HepG2 (cell line): Measurements from ENCODE around the gene ABHD15. TPM values are rescaled to one million over a fixed set of nuclear protein-coding genes. Genes with fewer than 3 reads are reported as not detected.
A peak's percentile ranks its signal among the peaks of the same experiment; 100 is the strongest.

ENCODE experiments used
- CCAR2 ChIP-seq: fragments of 200-400 bp; formaldehyde crosslinking; optimal IDR thresholded peaks from 2 replicates; pipeline ENCODE3; 2018; ENCODE audit warnings: low read depth, mild to moderate bottlenecking, low read length, moderate library complexity
- DNMT1 ChIP-seq: sonication (generic); formaldehyde crosslinking; IDR thresholded peaks from 2 replicates; pipeline ENCODE4 v1.5.1; 2020; ENCODE audit warnings: mild to moderate bottlenecking, missing genetic modification reagents
- FIP1L1 ChIP-seq: fragments of 200-400 bp; formaldehyde crosslinking; IDR thresholded peaks from 2 replicates; pipeline ENCODE4 v1.6.1; 2018; ENCODE audit warnings: low read depth, mild to moderate bottlenecking, low read length, moderate library complexity, borderline replicate concordance; ENCODE audit not compliant: insufficient read depth
- FOXJ3 ChIP-seq: sonication (generic); formaldehyde crosslinking; IDR thresholded peaks from 2 replicates; pipeline ENCODE4 v1.4.0; 2020; ENCODE audit warnings: missing genetic modification reagents, mild to moderate bottlenecking, borderline replicate concordance
- GATAD1 ChIP-seq: IDR thresholded peaks from 2 replicates; pipeline ENCODE4 v1.6.1; 2016; ENCODE audit warnings: missing genetic modification reagents, missing compliant biosample characterization
- HHEX ChIP-seq: IDR thresholded peaks from 2 replicates; pipeline ENCODE4 v1.6.1; 2016; ENCODE audit warnings: control low read depth
- IRF2 ChIP-seq: IDR thresholded peaks from 2 replicates; pipeline ENCODE4 v1.6.1; 2018; ENCODE audit warnings: missing genetic modification reagents, missing compliant biosample characterization
- NFIC ChIP-seq: IDR thresholded peaks from 2 replicates; pipeline ENCODE4 v1.6.1; 2012; ENCODE audit warnings: mild to moderate bottlenecking, low read length, inconsistent platforms
- NFKB2 ChIP-seq: sonication (generic); formaldehyde crosslinking; IDR thresholded peaks from 2 replicates; pipeline ENCODE4 v1.4.0; 2020; ENCODE audit warnings: missing genetic modification reagents, borderline replicate concordance
- NFKBIZ ChIP-seq: IDR thresholded peaks from 2 replicates; pipeline ENCODE4 v1.6.1; 2018; ENCODE audit warnings: missing genetic modification reagents, missing compliant biosample characterization
- NR2F6 ChIP-seq, 2 experiments: IDR thresholded peaks; 2 replicates each; pipeline ENCODE4 v1.6.1; 2016; ENCODE audit warnings: antibody characterized with exemption in 1 of 2, mild to moderate bottlenecking in 1 of 2
- RBAK ChIP-seq: sonication (generic); formaldehyde crosslinking; IDR thresholded peaks from 2 replicates; pipeline ENCODE4 v1.5.1; 2020; ENCODE audit warnings: mild to moderate bottlenecking, missing genetic modification reagents
- RBFOX2 ChIP-seq: fragments of 200-400 bp; formaldehyde crosslinking; IDR thresholded peaks from 2 replicates; pipeline ENCODE4 v1.6.1; 2017; ENCODE audit warnings: low read depth, mild to moderate bottlenecking, low read length
- REXO4 ChIP-seq: sonication (generic); formaldehyde crosslinking; IDR thresholded peaks from 2 replicates; pipeline ENCODE4 v1.8.0; 2022; ENCODE audit warnings: missing genetic modification reagents, mild to moderate bottlenecking, borderline replicate concordance
- RFXAP ChIP-seq: sonication (generic); formaldehyde crosslinking; IDR thresholded peaks from 2 replicates; pipeline ENCODE4 v1.4.0; 2020; ENCODE audit warnings: missing genetic modification reagents, borderline replicate concordance
- SKI ChIP-seq: fragments of 450-650 bp; IDR thresholded peaks from one replicate; pipeline ENCODE4 v1.6.1; 2018; ENCODE audit warnings: mild to moderate bottlenecking; ENCODE audit not compliant: partially characterized antibody
- SP140L ChIP-seq: sonication (generic); formaldehyde crosslinking; IDR thresholded peaks from 2 replicates; pipeline ENCODE4 v1.4.0; 2020; ENCODE audit warnings: missing genetic modification reagents, borderline replicate concordance
- SPEN ChIP-seq: sonication (generic); formaldehyde crosslinking; IDR thresholded peaks from 2 replicates; pipeline ENCODE4 v1.5.1; 2020; ENCODE audit warnings: low read depth, mild to moderate bottlenecking, missing genetic modification reagents
- ZNF335 ChIP-seq: sonication (generic); formaldehyde crosslinking; IDR thresholded peaks from 2 replicates; pipeline ENCODE4 v1.4.0; 2020; ENCODE audit warnings: missing genetic modification reagents
- ZNF382 ChIP-seq: sonication (generic); formaldehyde crosslinking; IDR thresholded peaks from 2 replicates; pipeline ENCODE4 v1.5.0; 2020; ENCODE audit warnings: missing genetic modification reagents, mild to moderate bottlenecking, borderline replicate concordance
- ZNF530 ChIP-seq: sonication (generic); formaldehyde crosslinking; IDR thresholded peaks from 2 replicates; pipeline ENCODE4 v1.5.0; 2020; ENCODE audit warnings: low read depth, mild to moderate bottlenecking, missing genetic modification reagents
- ZNF766 ChIP-seq: sonication (generic); formaldehyde crosslinking; IDR thresholded peaks from 2 replicates; pipeline ENCODE4 v1.5.0; 2020; ENCODE audit warnings: missing genetic modification reagents, borderline replicate concordance
- ZSCAN31 ChIP-seq: sonication (generic); formaldehyde crosslinking; IDR thresholded peaks from 2 replicates; pipeline ENCODE4 v1.5.0; 2020; ENCODE audit warnings: low read depth, mild to moderate bottlenecking, missing genetic modification reagents
- polyA plus RNA-seq, 8 experiments: library from polyadenylated mRNA; depleted of rRNA in 3 of 8; stranded (reverse) in 7 of 8; unstranded in 1 of 8; fragments of >200 nt; fragmentation: Illumina TruSeq in 4 of 8; extraction: Trizol in 4 of 8; gene quantifications; 2 replicates each; pipeline versions ENCODE4 v1.2.1 to v1.2.3, GENCODE V29; 2011 to 2016; ENCODE audit warnings: low read depth in 4 of 8, missing spikeins in 1 of 8, mixed read lengths in 1 of 8; ENCODE audit not compliant: insufficient read depth in 1 of 8
- total RNA-seq, 5 experiments: library from RNA; depleted of rRNA; stranded (reverse); fragments of >200 nt; fragmentation: Illumina TruSeq; extraction: Trizol; gene quantifications; 2 replicates each; pipeline ENCODE4 v1.2.3, GENCODE V29; 2016; ENCODE audit warnings: low read depth in 1 of 5
- TF ChIP-seq, protein P1 (sequence below): sonication (generic); formaldehyde crosslinking; IDR thresholded peaks from 2 replicates; pipeline ENCODE4 v1.4.0; 2020; ENCODE audit warnings: missing genetic modification reagents, borderline replicate concordance
- TF ChIP-seq, protein P2 (sequence below): sonication (generic); formaldehyde crosslinking; IDR thresholded peaks from 2 replicates; pipeline ENCODE4 v1.4.0; 2020; ENCODE audit warnings: mild to moderate bottlenecking, missing genetic modification reagents, borderline replicate concordance
- TF ChIP-seq, protein P3 (sequence below): sonication (generic); formaldehyde crosslinking; IDR thresholded peaks from 2 replicates; pipeline ENCODE4 v1.4.0; 2020; ENCODE audit warnings: missing genetic modification reagents

ABHD15 gene
- total and polyA plus RNA-seq, 2 of the 13 experiments (the other 11 are each of a cell fraction or from before 2014, with no cell fraction given), result 2.4 to 7.7 TPM

DNA sequence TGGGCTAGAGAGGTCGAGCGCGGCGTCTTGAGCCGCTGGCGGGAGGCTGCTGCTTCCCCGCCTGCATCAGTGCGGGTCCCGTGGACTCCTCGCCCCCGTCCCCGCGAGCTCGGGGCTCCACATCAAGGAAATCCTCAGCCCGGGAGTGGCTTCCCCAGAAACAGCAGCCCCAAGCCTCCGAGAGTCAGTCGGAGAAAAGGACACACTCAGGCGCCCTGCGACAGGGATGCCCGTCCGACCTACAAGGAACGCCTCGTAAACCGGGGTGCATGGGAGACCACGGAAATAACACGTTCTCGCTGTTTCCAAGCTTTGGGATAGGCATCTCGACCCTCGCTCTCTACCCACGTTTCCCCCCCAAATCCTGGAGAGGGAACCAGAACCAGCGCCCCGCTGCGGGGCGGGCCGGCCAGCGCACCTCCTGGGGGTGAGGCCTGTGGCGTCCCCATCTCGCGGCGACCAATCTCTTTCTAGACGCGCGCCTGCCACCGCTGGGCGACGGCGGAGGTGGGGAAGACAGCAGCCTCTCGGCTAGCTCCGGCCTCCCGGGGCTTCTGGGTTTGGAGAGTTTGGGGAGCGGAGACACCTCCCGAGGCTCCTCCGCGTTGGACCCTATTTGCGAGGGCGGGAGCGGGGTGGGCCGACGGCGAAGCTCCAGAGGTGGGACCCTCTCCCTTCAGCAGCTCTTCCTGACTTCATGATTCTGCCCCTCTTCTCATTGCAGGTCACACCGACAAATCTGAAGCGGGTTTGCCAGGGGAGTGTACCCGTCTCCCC, 905 bp upstream of the ABHD15 start (continued):
- TF ChIP-seq, protein P1, sequence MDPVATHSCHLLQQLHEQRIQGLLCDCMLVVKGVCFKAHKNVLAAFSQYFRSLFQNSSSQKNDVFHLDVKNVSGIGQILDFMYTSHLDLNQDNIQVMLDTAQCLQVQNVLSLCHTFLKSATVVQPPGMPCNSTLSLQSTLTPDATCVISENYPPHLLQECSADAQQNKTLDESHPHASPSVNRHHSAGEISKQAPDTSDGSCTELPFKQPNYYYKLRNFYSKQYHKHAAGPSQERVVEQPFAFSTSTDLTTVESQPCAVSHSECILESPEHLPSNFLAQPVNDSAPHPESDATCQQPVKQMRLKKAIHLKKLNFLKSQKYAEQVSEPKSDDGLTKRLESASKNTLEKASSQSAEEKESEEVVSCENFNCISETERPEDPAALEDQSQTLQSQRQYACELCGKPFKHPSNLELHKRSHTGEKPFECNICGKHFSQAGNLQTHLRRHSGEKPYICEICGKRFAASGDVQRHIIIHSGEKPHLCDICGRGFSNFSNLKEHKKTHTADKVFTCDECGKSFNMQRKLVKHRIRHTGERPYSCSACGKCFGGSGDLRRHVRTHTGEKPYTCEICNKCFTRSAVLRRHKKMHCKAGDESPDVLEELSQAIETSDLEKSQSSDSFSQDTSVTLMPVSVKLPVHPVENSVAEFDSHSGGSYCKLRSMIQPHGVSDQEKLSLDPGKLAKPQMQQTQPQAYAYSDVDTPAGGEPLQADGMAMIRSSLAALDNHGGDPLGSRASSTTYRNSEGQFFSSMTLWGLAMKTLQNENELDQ, result no peak
- TF ChIP-seq SP140L (CRISPR knock-in tag) (no peak), FOXJ3 (CRISPR knock-in tag) (no peak), ZSCAN31 (CRISPR knock-in tag) (no peak), ZNF530 (CRISPR knock-in tag) (no peak), FIP1L1 (no peak), HHEX (CRISPR knock-in tag) (no peak), SPEN (CRISPR knock-in tag) (no peak), NFKBIZ (no peak), ZNF382 (CRISPR knock-in tag) (no peak), GATAD1 (CRISPR knock-in tag) (no peak), NFKB2 (0 out of 2 replicates have a peak, but pooled peaks have one; percentile 31), NR2F6 (IDR thresholded peaks at IDR 0.05) (no peak), NR2F6 (CRISPR knock-in tag; IDR thresholded peaks at IDR 0.05) (no peak), DNMT1 (CRISPR knock-in tag) (no peak), REXO4 (CRISPR knock-in tag) (no peak), SKI (no peak), RBAK (CRISPR knock-in tag) (no peak), RFXAP (CRISPR knock-in tag) (no peak), ZNF335 (CRISPR knock-in tag) (no peak), NFIC (no peak), RBFOX2 (peak; percentile 48; the same call in 1 of the 2 replicates), ZNF766 (0 out of 2 replicates have a peak, but pooled peaks have one; percentile 8), CCAR2 (no peak), IRF2 (no peak)
- TF ChIP-seq, protein P2, sequence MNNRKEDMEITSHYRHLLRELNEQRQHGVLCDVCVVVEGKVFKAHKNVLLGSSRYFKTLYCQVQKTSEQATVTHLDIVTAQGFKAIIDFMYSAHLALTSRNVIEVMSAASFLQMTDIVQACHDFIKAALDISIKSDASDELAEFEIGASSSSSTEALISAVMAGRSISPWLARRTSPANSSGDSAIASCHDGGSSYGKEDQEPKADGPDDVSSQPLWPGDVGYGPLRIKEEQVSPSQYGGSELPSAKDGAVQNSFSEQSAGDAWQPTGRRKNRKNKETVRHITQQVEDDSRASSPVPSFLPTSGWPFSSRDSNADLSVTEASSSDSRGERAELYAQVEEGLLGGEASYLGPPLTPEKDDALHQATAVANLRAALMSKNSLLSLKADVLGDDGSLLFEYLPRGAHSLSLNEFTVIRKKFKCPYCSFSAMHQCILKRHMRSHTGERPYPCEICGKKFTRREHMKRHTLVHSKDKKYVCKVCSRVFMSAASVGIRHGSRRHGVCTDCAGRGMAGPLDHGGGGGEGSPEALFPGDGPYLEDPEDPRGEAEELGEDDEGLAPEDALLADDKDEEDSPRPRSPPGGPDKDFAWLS (CRISPR knock-in tag), result no peak
- TF ChIP-seq, protein P3, sequence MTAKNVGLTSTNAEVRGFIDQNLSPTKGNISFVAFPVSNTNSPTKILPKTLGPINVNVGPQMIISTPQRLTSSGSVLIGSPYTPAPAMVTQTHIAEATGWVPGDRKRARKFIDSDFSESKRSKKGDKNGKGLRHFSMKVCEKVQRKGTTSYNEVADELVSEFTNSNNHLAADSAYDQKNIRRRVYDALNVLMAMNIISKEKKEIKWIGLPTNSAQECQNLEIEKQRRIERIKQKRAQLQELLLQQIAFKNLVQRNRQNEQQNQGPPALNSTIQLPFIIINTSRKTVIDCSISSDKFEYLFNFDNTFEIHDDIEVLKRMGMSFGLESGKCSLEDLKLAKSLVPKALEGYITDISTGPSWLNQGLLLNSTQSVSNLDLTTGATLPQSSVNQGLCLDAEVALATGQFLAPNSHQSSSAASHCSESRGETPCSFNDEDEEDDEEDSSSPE (CRISPR knock-in tag), result no peak
